ENCODE data around the gene MND1.
"Not testable (repeated sequence)": the region's sequence is repeated elsewhere in the genome, so short reads cannot be mapped to it uniquely, and the experiment has no call there.

MND1 gene

GRCh38 chr4:153432965-153433753, 88.7 kb downstream of the MND1 start:
- FAIRE-seq (peak; percentile 38), DNase-seq (ENCODE audit: insufficient read length, low spot score) (peak; percentile 84)

GRCh38 chr4:153433754-153434105, 89.2 kb downstream of the MND1 start:
- DNase-seq (ENCODE audit: insufficient read length, low spot score) (no peak), FAIRE-seq (no peak)

DNA sequence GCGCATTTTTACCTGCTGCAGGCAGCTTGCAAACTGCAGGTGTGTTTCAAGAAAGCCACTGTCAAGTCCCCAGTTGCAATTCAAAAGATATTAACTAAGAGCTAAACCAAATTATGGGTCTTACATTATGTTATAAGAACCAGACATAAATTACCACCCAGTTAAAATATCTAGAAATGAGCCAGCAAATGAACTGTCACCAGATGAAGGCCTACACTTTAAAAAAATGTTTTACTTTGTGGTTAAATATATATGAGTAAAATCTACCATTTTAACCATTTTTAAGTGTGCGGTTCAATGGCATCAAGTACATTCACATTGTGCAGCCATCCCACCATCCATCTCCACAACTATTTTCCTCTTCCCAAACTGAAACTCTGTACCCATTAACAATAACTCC, 89.7 kb downstream of the MND1 start:
- DNase-seq (ENCODE audit: insufficient read length, low spot score) (no peak), FAIRE-seq (no peak)

DNA sequence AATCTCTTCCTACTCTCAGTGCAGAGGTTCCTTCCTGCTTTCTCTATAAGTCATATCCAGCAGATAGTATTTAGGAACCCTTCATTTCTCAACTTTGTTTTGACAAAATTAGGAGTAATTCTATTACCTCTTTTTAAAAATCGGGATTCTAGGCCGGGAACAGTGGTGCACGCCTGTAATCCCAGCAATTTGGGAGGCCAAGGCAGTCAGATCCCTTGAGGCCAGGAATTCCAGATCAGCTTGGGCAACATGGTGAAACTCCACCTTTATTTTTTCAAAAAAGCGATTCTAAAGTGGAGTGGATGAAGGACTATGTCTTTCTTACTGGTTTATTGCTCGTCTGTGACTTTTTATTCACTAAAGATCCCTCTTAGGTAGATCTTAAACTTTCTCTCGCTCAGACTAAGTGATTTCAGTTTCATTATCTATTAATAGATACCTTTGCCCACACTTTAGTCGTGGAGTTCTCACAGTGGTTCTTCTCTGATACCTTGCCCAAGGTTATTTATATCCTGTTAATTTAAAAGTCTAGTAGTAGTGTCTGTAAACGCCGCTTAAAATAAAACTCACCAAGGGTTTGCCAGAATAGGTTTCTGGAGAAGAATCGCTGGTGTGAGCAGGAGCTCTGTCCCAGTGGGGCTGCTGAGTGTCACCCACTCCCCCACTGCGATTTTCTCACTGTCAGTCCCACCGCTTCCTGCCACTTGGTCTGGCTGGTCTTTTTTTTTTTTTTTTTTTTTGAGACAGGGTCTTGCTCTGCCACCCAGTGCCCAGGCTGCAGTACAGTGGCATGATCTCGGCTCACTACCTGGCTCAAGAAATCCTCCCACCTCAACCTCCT, 94.6 kb downstream of the MND1 start:
- DNase-seq (ENCODE audit: insufficient read length, low spot score): no peak
- FAIRE-seq: no peak

- DNase-seq (ENCODE audit: insufficient read length, low spot score) (no peak), FAIRE-seq (no peak)
Observed at GRCh38 chr4:153439831-153440230, 95.3 kb downstream of the MND1 start.

DNA sequence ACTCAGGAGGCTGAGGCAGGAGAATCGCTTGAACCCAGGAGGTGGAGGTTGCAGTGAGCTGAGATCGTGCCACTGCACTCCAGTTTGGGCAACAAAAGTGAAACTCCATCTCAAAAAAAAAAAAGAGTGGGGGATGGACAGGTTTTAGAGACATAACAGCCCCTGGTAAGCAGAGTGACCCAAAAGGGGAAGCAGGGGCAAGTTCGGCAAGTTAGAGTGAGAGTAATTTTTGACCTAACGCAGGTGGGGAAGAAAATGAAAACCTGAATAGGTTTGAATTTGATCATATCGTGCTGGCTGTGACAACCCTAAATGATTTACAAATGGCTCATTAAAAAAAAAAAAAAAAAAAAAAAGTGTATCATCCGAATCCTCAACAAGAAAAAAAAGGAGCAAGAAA, 96.0 kb downstream of the MND1 start:
- FAIRE-seq (no peak), DNase-seq (ENCODE audit: insufficient read length, low spot score) (no peak)

GRCh38 chr4:153447175-153447905, 102.9 kb downstream of the MND1 start:
- DNase-seq (ENCODE audit: insufficient read length, low spot score): no peak
- no peak for FAIRE-seq

- DNase-seq (ENCODE audit: insufficient read length, low spot score) (no peak), FAIRE-seq (no peak)
Observed at GRCh38 chr4:153448003-153448731, 103.7 kb downstream of the MND1 start.

DNA sequence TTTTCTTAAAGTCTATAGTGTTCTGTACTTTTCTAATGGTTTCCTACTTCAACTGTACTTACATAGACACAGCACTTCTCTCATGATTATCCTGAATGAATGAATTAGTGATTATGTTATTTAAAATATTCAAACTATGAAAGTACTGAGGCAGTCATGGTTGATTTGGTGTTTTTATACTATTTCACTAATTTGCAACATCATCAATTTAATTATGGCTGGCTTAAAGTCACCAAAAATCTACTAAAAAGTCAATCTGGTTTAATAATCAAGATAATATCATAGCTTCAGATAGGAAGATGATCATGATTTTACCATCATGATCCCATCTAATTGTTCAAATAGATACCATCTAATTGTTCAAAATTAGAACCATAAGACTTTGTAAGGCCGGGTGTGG, 104.8 kb downstream of the MND1 start:
- FAIRE-seq (no peak), DNase-seq (ENCODE audit: insufficient read length, low spot score) (no peak)

- DNase-seq (ENCODE audit: insufficient read length, low spot score): no peak
- FAIRE-seq: no peak
Observed at GRCh38 chr4:153450544-153450917, 106.0 kb downstream of the MND1 start.

DNA sequence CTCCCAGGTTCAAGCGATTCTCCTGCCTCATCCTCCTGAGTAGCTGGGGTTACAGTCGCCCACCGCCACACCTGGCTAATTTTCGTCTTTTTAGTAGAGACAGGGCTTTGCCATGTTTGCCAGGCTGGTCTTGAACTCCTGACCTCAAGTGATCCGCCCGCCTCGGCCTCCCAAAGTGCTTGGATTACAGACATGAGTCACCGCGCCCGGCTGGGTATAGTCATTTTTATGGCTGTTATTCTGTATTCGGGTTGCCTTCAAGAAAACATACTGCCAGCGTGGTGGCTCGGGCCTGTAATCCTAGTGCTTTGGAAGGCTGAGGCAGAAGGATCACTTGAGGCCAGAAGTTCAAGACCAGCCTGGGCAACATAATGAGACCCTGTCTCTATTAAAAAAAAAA, 106.7 kb downstream of the MND1 start:
- DNase-seq (ENCODE audit: insufficient read length, low spot score): not testable (repeated sequence)

GRCh38 chr4:153451911-153452657, 107.6 kb downstream of the MND1 start:
- FAIRE-seq (no peak), DNase-seq (ENCODE audit: insufficient read length, low spot score) (no peak)

More for the DNA sequence above, 106.7 kb downstream of the MND1 start:
- not testable (repeated sequence) for FAIRE-seq

DNA sequence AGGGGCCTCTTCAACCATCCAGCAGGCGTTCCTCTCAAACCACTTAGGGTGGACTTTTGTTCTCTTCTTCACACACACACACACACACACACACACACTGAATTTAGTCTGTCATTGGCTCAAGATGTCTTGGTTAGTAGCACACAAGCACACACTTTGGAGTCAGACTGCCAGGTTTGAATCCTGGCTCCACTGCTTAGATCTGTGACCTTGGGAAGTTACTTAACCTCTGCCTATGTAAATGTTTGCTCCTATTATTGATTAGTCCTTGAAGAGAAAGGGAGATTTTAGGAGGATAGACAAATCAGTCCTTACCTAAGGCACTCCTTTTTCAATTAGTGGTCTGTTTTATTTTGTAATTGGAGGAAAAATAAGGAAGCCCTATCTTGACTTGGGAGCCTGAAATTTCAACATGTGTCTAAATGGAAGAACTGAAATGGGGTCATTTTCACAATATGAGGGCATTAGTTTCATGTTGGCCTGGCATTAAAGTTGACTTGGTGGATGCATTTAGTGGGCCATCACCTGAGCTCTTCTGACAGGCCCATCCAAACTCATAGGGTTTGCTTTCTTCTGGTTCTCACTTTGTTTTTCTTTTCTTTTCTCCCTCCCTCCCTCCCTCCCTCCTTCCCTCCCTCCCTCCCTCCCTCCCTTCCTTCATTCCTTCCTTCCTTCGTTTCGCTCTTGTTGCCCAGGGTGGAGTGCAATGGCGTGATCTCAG, 108.3 kb downstream of the MND1 start:
- FAIRE-seq: no peak
- no peak for DNase-seq (ENCODE audit: insufficient read length, low spot score)

DNA sequence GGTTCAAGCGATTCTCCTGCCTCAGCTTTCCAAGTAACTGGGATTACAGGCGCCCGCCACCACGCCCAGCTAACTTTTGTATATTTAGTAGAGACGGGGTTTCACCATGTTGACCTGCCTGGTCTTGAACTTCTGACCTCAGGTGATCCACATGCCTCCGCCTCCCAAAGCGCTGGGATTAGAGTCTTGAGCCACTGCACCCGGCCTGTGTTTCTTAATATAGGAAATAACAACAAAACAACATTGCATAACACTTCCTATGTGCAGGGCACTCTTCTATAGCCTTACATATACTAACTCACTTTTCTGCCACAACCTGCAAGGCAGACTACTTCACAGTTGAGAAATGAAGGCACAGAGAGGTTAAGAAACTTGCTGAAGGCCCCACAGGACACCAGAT, 108.9 kb downstream of the MND1 start:
- DNase-seq (ENCODE audit: insufficient read length, low spot score) (no peak), FAIRE-seq (no peak)

GRCh38 chr4:153458969-153459368, 114.5 kb downstream of the MND1 start:
- no peak for DNase-seq (ENCODE audit: insufficient read length, low spot score)

GRCh38 chr4:153461549-153461948, 117.1 kb downstream of the MND1 start:
- not testable (repeated sequence) for DNase-seq (ENCODE audit: insufficient read length, low spot score); FAIRE-seq

More at GRCh38 chr4:153458969-153459368, 114.5 kb downstream of the MND1 start:
- FAIRE-seq: no peak

DNA sequence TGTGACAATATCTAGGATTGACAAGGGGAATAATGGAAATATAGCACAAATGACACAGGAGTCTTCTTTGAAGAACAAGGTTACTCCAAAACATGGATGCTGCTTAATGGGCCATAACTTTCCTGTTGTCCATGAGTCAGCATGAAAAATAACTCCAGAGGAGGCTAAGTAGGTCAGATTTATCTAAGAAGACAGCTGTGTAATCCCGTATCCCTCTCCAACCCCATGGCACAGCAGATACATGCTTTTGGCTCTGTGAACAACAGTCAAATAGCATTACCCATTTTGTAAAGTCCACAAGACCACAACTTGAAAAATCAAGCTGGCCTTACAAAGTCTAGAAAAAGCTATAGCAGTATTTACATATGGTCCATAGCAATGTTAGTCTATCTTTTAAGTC, 119.6 kb downstream of the MND1 start:
- DNase-seq (ENCODE audit: insufficient read length, low spot score): no peak
- no peak for FAIRE-seq
